Gastroesophageal sphincter (tissue), 4 donors: ENCODE results near the gene SRBD1. TPM values are rescaled to one million over a fixed set of nuclear protein-coding genes. Genes with fewer than 3 reads are reported as not detected.

Experiments used
- ATAC-seq: fragments of 150-250 bp; one replicate; pipeline ENCODE4 v1.9.1; 2016; ENCODE audit warnings: mild to moderate bottlenecking, moderate library complexity
- H3K27ac ChIP-seq, 4 donors: fragments of 200-600 bp; sonication (generic) in 3 of 4; 1 replicate in 3 of 4; 2 replicates in 1 of 4; pipeline ENCODE4 v1.5.1; 2016 to 2019
- H3K27me3 ChIP-seq: fragments of 200-600 bp; sonication (generic); one replicate; pipeline ENCODE4 v1.5.1; 2019
- H3K36me3 ChIP-seq, 2 donors: fragments of 200-600 bp; sonication (generic); one replicate each; pipeline ENCODE4 v1.5.1; 2019; ENCODE audit warnings: control low read depth in 1 of 2
- H3K4me1 ChIP-seq, 3 donors: fragments of 200-600 bp; sonication (generic); 1 replicate in 2 of 3; 2 replicates in 1 of 3; pipeline ENCODE4 v1.5.1; 2016 to 2019; ENCODE audit warnings: control low read depth in 2 of 3
- H3K4me3 ChIP-seq, 2 donors: fragments of 200-600 bp; sonication (generic); one replicate each; pipeline ENCODE4 v1.5.1; 2019; ENCODE audit warnings: mild to moderate bottlenecking in 1 of 2, moderate library complexity in 1 of 2
- H3K9me3 ChIP-seq, 3 donors: fragments of 200-600 bp; sonication (generic); one replicate each; pipeline ENCODE4 v1.5.1; 2017 to 2019; ENCODE audit warnings: control low read depth in 2 of 3
- EP300 ChIP-seq: sonication (generic); formaldehyde crosslinking; IDR thresholded peaks from one replicate; pipeline ENCODE4 v1.6.1; 2017; ENCODE audit warnings: antibody characterized with exemption, mild to moderate bottlenecking
- POLR2A ChIP-seq, 2 donors: fragments of 450-650 bp; IDR thresholded peaks; one replicate each; pipeline ENCODE4 v1.6.1; 2017; ENCODE audit warnings: antibody characterized with exemption in 2 of 2, mild to moderate bottlenecking in 2 of 2, moderate library complexity in 1 of 2
- POLR2AphosphoS5 ChIP-seq: sonication (generic); formaldehyde crosslinking; IDR thresholded peaks from one replicate; pipeline ENCODE4 v1.6.1; 2017; ENCODE audit warnings: antibody characterized with exemption
- WGBS, 2 donors: methylation state at CpG; one replicate each; pipeline ENCODE4 v1.1.5; 2018; ENCODE audit warnings: low coverage in 1 of 2; 5-methylcytosine and 5-hydroxymethylcytosine counted together
- total RNA-seq, 4 donors: library from RNA; depleted of rRNA; stranded (reverse); fragments of >200 nt; gene quantifications; one replicate each; pipeline ENCODE4 v1.1.0, GENCODE V29; 2016
- TF ChIP-seq, protein P1 (sequence below), 4 experiments: fragments of 200-600 bp in 2 of 4; fragments of 450-650 bp in 2 of 4; sonication (generic) in 1 of 4; IDR thresholded peaks; one replicate each; pipeline ENCODE4 v1.5.1; 2017 to 2019; ENCODE audit warnings: antibody characterized with exemption in 4 of 4, mild to moderate bottlenecking in 2 of 4, moderate library complexity in 2 of 4

SRBD1 gene
- total RNA-seq, 4 donors from 2014 or later, result 7.7 to 16.7 (median 12.5) TPM

DNA sequence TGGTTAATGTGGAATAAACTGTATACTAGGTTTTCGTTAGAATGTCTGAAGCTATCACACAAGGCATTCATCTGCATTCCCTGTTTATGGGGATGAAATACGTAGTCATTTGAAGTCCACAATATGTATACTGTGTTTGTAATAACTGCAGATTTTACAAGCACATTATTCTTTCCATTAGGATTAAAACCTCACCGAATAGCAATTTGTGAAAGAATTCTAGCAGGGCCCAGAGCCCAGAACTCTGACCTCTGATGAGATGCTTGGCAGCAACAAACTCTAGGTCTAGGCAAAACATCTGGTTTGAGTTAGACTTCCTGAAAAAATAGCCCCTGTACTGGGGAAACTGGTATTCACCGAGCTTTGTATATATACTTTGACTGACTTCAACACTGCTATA, 158.2 kb downstream of the SRBD1 start:
- no peak overlapping the region for H3K27ac ChIP-seq
- no peaks in the 10 kb centered on the region for H3K9me3 ChIP-seq
- H3K4me1 ChIP-seq, result peaks cover 0 to 3% (median 0%) of the 10 kb centered on the region in 3 donors
- H3K36me3 ChIP-seq, result no peaks in the 10 kb centered on the region
- TF ChIP-seq POLR2A (IDR thresholded peaks at IDR 0.05), result no peak
- no peak for TF ChIP-seq POLR2AphosphoS5
- TF ChIP-seq EP300, result no peak
- TF ChIP-seq, protein P1, sequence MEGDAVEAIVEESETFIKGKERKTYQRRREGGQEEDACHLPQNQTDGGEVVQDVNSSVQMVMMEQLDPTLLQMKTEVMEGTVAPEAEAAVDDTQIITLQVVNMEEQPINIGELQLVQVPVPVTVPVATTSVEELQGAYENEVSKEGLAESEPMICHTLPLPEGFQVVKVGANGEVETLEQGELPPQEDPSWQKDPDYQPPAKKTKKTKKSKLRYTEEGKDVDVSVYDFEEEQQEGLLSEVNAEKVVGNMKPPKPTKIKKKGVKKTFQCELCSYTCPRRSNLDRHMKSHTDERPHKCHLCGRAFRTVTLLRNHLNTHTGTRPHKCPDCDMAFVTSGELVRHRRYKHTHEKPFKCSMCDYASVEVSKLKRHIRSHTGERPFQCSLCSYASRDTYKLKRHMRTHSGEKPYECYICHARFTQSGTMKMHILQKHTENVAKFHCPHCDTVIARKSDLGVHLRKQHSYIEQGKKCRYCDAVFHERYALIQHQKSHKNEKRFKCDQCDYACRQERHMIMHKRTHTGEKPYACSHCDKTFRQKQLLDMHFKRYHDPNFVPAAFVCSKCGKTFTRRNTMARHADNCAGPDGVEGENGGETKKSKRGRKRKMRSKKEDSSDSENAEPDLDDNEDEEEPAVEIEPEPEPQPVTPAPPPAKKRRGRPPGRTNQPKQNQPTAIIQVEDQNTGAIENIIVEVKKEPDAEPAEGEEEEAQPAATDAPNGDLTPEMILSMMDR (IDR thresholded peaks at IDR 0.05), result no peak
- ATAC-seq, result no peak
- H3K27me3 ChIP-seq, result no peaks in the 10 kb centered on the region
- 38 to 45% methylated on average over 4 of the region's 4 CpGs for WGBS, 2 donors
- no peak overlapping the region for H3K4me3 ChIP-seq

GRCh38 chr2:45450634-45451033, 160.4 kb downstream of the SRBD1 start:
- no peak for TF ChIP-seq POLR2A (IDR thresholded peaks at IDR 0.05)
- TF ChIP-seq, protein P1 (IDR thresholded peaks at IDR 0.05), result no peak
- TF ChIP-seq EP300, result no peak
- no peak for TF ChIP-seq POLR2AphosphoS5
- Histone ChIP-seq H3K27me3 (no peaks in the 10 kb centered on the region), H3K36me3 (no peaks in the 10 kb centered on the region), H3K9me3 (no peaks in the 10 kb centered on the region), H3K27ac (no peak overlapping the region), H3K4me3 (no peak overlapping the region), H3K4me1 (peaks cover 0 to 3% (median 0%) of the 10 kb centered on the region in 3 donors)
- no peak for ATAC-seq
- WGBS, 2 donors, result 91 to 100% methylated on average over 2 of the region's 2 CpGs

DNA sequence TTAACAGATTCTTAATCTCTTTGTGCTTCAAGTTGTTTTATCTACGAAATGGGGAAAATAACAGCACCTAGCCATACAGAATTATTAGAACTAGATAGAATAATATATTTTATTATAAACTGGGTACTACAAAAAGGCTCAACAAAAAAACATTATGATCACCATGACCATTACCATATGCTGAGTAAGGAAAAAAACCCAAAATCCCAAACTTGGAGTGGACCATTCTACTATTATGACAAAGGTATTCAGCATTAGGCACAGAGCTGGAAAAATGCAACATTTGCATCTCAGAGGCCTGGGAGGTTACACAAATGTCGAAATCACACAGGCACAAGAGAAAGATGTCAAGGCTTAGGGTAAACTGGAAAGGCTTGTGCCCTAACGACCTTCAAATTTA, 162.8 kb downstream of the SRBD1 start:
- Histone ChIP-seq H3K27ac (no peak overlapping the region), H3K27me3 (no peaks in the 10 kb centered on the region), H3K9me3 (no peaks in the 10 kb centered on the region), H3K4me1 (peaks cover 0 to 3% (median 0%) of the 10 kb centered on the region in 3 donors), H3K36me3 (no peaks in the 10 kb centered on the region), H3K4me3 (no peak overlapping the region)
- no peak for TF ChIP-seq POLR2A (IDR thresholded peaks at IDR 0.05)
- TF ChIP-seq POLR2AphosphoS5, result no peak
- no peak for TF ChIP-seq EP300
- TF ChIP-seq, protein P1 (IDR thresholded peaks at IDR 0.05), result no peak
- ATAC-seq, result no peak
- WGBS, 2 donors, result 90 to 95% methylated on average over 3 of the region's 3 CpGs

DNA sequence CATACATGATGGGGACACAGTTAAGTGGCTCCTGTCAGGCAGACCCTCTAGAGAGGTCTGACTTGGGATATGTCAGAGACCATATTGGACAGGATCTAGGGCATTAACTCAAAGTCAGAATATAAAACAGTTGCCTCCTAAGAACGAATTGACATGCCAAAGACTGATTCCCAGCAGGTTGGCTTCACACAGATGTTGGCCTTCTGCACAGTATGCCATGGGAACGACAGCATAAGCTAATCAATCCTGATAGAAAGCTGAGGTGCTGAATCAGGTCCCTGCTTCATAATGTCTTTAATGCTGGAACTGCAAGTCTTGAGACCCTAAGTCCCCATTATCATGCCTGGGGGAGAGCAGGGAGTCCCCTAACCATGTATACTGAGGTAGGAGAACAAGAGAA, 165.1 kb downstream of the SRBD1 start:
- no peak for ATAC-seq
- Histone ChIP-seq H3K4me1 (no peaks in the 10 kb centered on the region), H3K36me3 (no peaks in the 10 kb centered on the region), H3K27me3 (no peaks in the 10 kb centered on the region), H3K9me3 (no peaks in the 10 kb centered on the region), H3K27ac (no peak overlapping the region), H3K4me3 (no peak overlapping the region)
- TF ChIP-seq EP300, result no peak
- 60 to 90% methylated on average over 1 to 2 of the region's 2 CpGs for WGBS, 2 donors

DNA sequence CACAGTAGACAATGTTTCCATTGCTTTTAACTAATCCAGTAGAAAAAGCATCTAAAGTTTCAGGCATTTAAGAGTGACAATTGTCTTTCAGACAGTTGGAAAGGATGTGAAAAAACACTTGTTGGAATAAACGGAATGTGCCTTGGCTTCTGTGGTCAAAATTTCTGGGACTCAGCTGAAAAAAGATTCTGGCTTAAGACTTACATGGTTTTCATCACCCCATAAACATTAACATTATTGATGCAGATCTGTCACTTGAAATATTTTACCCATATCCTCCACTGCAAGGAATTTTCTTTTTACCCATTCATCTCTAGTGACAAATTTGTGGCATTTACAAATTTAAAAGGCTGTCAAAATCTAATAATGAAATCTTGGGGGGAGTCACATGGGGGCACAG, 166.0 kb downstream of the SRBD1 start:
- Histone ChIP-seq H3K4me3 (no peak overlapping the region), H3K27ac (no peak overlapping the region), H3K27me3 (no peaks in the 10 kb centered on the region), H3K9me3 (no peaks in the 10 kb centered on the region), H3K4me1 (no peaks in the 10 kb centered on the region), H3K36me3 (no peaks in the 10 kb centered on the region)
- ATAC-seq, result no peak
- TF ChIP-seq EP300 (no peak), POLR2AphosphoS5 (no peak), POLR2A (IDR thresholded peaks at IDR 0.05) (no peak)
- TF ChIP-seq, protein P1 (IDR thresholded peaks at IDR 0.05), result no peak
- 62 to 90% methylated on average over 1 of the region's 1 CpG for WGBS, 2 donors
